HFF-Myc (cell line): Measurements from ENCODE around the gene SERPINB1.

Experiments
- DNase-seq: peaks from one replicate; pipeline ENCODE4 v3.0.0-alpha.2; 2011; ENCODE audit warnings: low read depth; ENCODE audit errors: extremely low read depth
- H3K4me3 ChIP-seq: replicated peaks from 2 replicates; pipeline ENCODE4 v1.5.1; 2011; ENCODE audit warnings: low read depth, mild to moderate bottlenecking, control low read depth, low read length
- CTCF ChIP-seq: IDR thresholded peaks from 2 replicates; pipeline ENCODE4 v1.5.1; 2012; ENCODE audit warnings: mild to moderate bottlenecking, low read depth, low read length, control low read depth; ENCODE audit errors: missing control alignments

SERPINB1 gene

GRCh38 chr6:2872423-2873358 is 31.0 kb upstream of the SERPINB1 start:
- TF ChIP-seq CTCF: no peak
- H3K4me3 ChIP-seq: no peak overlapping the region
- no peak for DNase-seq

- DNase-seq: no peak
- TF ChIP-seq CTCF: no peak
- no peak overlapping the region for H3K4me3 ChIP-seq
These were observed 30.3 kb upstream of the SERPINB1 start for GRCh38 chr6:2871953-2872352.

- no peak for TF ChIP-seq CTCF
- no peak for DNase-seq
- H3K4me3 ChIP-seq: no peak overlapping the region
These were observed 29.4 kb upstream of the SERPINB1 start for GRCh38 chr6:2871102-2871501.

GRCh38 chr6:2870046-2870636 is 28.5 kb upstream of the SERPINB1 start:
- no peak overlapping the region for H3K4me3 ChIP-seq
- TF ChIP-seq CTCF: no peak

GRCh38 chr6:2868637-2869036 is 27.0 kb upstream of the SERPINB1 start:
- no peak for DNase-seq
- no peak overlapping the region for H3K4me3 ChIP-seq
- TF ChIP-seq CTCF: no peak

More at GRCh38 chr6:2870046-2870636, 28.5 kb upstream of the SERPINB1 start:
- no peak for DNase-seq

GRCh38 chr6:2866171-2866846 is 24.6 kb upstream of the SERPINB1 start:
- no peak for TF ChIP-seq CTCF
- DNase-seq: no peak
- H3K4me3 ChIP-seq: no peak overlapping the region
